Effector CD4-positive, alpha-beta T cell (primary cell): ENCODE data around the gene BHLHE23.

ENCODE experiments used
- DNase-seq: peaks from one replicate; pipeline ENCODE4 v3.0.0-alpha.2; 2020

Gene BHLHE23

DNA sequence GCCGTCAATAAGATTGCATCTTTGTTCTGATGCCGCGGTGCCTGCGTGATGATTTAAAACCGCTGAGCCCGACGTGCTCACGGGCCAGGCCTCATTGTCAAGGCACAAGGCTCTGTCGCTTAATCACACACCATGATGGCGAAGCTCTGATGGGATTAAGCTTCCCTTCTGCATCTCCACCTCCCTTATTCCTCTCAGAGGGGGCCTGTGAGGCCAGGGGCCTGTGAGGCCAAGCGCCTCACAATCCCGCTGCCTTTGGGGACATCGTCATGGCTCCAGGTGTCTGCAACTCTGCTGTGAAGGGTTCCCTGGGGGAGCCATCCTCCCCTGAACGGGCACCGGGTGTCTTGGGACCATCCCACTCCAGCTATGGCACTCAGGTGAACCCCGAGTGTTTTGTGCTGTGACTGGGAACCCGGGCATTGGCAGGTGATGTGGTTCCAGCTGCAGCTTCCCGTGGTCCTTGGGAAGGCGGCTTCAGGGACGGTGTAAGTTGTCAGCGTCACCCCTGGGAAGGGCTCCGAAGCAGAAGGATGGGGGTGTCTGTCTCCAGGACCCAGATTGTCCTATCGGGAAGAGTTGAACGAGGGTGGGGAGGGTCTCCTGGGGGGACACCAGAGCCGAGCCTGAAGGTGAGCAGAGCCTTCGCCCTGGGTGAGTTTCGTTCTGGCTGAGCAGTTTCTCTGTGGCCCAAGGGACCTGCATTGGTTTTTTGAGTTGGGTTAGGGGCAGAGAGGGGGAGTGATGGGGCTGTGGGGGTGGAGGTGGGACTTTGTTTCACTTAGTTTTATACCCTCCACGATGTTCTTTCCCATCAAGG is 18.0 kb upstream of the BHLHE23 start:
- DNase-seq, result no peak

DNA sequence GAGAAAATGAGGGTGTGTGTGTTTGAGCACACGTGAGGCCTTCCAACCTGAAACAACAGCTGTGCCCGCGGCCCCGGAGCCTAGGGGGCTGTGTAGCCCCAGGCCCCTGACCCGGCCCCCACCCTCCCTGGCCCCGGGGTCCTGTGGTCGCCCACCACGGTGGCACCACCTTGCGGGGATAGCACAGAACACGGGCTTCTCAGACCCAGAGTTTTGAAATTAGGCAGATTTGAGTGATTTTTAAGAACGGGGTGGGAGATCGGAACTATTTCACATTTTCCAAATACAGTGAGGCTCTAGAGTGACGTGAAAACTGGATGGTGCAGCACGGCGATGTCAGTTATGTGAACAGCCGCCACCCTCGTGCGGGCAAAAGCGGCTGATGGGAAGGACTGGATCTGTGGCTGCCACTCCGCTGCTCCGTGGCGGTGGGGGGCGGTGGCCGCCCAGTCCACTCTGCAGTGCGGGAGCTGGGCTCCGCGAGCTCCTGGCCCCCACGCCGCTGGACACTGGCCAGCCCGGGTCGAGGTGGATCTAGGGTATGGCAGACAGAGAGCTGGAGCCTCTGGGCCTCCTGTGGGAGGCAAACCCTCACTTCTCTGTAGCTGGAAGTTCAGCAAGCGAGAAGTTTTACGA is 17.3 kb upstream of the BHLHE23 start:
- DNase-seq, result no peak

DNA sequence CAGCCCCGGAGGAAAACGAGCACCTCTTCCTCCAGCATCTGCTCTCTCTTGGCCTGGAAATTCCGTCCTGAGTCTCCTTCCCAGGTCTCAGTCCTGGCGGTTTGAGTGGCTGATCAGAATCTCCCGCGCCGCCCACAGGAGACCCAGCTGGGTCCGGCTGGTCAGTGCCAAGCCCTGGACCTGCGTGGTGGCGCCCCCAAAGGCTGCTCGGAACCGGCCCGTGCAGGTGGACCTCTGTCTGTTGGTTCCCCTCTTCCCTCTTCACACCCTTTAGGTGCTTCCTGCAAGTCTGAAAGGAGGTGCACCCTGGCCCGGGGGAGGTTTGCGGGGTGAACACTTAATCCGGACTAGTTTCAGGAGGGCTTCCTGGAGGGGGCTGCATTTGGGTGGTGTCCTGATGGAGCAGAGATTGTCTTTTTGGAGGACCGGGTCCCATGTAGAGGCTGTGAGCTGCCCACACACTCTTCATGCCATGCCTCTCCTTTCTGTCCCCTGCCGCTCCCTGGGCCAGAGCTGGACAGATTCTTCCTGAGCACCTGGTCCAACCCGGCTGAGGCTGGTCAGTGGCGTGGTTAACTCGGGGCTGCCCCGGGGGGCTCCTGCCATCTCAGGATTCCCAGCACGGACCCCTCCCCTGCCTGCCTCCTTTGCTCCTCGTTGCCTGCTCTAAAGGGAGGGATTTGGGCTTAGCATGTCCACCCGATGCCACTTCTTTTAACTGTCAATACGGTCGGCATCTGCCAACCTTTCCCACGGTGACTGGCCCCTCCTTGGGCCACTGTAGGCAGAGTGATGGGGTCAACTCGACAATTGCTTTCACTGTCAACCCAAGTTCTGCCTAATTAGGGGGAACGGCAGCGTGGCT is 16.5 kb upstream of the BHLHE23 start:
- no peak for DNase-seq

DNA sequence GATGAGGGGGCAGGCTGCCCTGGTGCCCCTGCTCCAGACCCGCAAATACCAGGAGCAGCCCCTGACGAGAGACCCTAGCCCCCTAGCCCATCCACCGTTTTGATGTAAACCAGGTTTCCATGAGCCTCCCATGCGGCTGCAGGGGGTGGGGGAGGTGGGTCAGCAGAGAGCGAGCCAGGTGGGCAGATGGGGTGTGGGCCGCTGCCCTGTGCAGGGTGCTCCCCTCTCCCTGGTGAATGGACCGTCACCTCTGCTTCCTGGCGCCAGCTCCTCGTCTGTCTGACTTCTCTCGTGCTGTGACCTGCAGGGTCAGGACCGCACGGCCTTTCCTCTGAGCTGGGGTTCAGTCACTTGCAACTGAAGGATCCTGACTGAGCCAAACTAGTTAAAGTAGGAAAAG is 15.7 kb upstream of the BHLHE23 start:
- DNase-seq, result no peak

DNA sequence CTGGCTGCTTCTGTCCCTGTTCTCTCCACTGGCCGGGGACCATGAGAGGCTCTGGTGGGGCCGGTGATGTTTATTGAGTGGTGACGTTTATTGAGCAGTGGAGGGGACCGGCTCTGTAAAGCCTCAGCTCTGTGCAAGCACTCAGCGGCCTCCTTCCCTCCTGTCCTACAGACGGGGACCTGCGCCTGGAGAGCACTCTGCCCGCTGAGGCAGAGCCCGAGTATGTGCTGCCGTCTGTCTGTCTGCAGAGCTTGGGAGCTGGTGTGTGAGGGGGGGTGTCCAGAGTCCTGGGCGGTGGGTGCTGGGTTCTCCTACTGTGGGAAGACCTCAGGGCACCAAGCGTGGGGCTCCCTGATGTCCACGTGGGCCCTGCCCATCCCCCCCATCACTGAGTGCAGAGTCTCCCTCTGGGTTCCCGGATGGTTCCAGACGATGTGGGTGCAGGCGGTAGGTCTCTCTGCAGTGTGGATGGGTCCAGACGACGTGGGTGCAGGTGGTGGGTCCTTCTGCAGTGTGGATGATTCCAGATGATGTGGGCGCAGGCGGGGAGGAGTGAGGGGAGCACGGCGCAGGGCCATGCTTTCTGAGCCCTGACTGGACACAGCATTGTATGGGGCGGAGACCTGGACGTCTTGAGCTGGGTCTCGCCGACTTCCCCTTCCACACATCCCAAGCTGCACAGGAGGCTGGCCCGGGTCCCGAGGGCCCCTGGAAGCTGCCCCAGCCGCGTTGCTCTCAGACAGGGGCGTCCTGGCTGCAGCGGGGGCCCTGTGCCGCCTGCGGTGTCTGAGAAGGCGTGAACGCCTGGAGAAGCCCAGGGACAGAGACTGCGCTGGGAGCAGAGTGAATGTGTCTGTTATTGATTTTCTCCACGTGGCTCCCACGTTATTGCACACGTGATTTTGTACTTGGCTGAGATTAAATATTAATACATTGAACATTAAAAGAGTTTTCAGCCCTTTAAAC is 14.9 kb upstream of the BHLHE23 start:
- DNase-seq, result no peak

DNA sequence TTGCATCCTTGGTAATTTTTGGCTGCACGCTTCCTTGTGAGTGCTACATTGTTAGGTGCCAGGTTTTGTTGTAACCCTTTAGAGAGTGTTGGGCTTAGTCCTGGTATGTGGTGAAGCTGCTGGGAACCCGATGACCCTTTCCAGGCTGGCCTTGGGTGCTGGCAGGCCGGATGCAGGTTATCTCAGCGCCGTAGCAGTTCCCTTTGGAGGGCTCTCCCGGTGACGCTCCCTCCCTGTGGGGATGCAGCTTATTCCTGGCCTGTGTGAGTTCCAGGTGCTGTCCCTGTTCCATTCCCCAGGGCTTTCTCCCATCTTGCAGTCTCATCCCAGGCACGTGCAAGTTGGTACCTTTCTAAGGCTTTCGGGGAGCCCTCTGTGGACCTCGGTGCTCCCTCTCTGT is 13.9 kb upstream of the BHLHE23 start:
- DNase-seq, result no peak

DNA sequence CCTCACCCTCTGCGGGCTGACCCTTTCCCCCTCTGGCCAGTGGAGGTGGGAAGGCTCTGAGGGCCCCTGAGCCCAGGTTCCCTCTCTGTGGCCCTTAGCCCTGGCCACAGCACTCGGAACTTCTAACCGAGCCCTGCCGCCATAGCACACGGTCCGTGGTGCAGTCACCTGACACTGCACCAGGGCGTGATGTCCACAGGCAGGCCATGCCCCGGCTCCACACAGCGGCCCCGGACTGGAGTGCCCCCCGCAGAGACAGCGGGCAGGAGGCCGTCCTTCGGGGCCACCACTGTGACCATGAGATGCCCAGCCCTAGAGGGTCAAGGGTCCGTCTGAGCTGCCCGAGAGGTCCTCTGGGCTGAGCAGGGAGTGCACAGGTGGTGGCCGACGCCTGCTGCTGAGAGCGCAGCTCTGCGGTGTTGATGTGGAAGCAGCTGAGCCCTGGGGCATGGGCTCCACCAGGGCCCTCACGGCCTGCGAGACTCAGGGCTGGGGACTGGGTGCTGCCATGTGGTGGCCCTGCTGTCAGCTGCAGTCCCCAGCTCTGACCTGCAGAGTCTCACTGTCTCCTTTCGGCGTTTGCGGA is 11.2 kb upstream of the BHLHE23 start:
- no peak for DNase-seq

DNA sequence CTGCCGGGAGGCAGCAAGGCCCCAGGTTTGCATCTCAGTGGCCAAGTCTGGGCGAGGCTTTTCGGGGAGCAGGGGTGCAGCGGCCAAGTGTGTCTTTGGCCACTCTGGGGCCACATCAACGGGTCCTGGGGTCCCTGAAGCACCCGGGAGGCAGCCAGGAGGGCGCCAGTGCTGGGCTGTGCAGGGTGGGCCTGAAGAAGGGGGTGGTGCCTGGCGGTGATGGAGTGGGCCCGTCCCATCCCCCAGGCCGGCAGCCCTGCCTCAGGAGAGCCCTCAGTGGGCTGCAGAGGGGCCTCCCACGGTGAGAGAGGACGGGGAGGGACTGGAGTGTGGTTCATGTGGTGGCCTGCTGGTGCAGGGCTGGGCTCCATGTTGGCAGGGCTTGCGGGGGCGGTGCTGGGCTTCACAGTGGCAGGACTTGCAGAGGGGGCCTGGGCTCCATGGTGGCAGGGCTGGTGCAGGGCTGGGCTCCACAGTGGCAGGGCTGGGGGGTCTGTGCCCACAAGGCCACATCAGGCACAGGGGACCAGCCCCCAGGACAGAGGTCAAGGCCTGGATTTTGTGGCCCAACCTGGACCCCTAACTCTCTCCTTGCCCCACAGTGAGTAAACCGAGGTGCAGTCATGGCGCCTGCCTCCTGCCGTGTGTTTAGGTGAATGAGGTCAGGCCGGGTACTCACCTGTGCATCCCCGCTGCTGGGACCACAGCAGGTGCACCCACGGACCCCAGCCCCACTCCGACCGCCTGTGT is 10.5 kb upstream of the BHLHE23 start:
- DNase-seq, result no peak

DNA sequence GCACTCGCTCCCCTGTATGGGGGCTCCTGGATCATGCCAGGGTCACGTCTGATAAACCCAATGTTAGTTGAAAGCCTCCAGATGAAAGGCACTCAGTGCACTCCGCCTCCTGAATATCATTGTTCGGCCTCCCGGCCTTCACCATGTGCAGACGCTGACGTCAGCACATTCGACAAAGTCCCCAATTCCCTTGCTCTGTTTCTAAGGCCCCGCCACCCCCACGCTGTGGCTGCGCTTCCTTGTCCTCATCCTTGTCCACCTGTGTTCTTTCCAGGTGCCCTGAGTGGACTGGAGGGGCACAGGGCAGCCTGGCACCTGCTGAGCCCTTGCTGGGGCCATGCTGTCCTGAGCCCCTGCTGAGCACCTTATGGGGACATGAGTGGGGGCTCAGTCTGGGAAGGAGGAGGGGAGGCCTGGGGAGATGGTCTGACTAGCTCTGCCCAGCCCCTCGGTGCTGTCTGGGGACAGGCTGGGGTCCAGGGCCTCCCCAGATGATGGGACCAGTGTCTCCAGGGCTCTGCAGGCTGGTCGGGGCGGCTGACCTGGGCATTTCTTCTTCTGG is 9.8 kb upstream of the BHLHE23 start:
- DNase-seq, result no peak

DNA sequence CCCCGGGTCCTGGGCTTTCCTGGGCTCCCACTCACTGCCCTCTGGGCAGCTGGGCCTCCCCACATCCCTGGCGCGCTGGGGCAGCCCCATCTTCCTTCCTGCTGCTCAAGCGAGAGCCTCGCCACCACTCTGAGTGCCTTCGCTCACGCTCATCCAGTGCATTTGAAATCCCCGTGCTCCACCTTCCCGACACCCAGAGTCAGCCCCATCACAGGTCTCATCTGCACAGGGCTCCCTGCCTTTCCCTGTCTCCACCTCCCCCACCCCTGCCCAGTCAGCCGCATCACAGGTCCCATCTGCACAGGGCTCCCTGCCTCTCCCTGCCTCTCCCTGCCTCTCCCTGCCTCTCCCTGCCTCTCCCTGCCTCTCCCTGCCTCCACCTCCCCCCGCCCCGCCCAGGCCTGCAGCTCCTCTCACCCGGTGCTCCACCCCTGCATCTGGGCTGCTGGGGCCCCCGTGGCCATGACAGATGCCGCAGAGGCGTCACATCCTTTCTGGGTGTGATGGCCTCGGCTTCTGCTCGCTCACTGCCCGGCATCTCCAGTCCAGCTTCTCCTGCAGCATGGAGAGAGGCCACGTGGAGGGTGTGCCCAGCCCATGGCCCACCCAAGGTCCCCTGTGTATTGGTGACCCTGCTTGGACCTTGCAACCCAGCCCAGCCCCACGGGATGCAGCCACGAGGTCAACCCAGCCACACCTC is 9.0 kb upstream of the BHLHE23 start:
- DNase-seq, result no peak

DNA sequence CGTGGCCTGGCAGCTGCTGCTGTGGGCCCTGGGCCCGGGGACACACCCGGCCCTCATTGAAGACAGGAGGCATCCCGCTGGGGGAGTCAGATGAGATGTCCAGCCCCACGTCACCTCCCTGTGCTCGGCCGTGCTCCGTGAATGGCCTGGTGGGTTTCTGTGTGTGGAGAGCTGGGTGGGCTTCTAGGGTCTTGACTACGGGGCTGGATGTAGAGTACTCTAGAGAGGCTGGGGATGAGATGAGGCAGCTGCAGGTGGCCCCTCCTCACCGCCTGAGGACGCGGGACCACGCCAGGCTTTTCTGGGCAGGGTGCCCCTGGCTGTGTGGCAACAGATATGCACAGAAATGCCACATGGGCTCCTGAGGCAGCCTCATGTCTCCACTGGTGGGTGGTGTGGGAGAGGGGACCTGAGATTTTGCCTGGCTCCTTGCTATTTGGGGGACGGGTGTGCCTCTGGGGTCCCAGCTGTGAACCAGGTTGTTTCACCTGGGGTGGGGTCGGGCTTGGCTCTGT is 8.4 kb upstream of the BHLHE23 start:
- no peak for DNase-seq

DNA sequence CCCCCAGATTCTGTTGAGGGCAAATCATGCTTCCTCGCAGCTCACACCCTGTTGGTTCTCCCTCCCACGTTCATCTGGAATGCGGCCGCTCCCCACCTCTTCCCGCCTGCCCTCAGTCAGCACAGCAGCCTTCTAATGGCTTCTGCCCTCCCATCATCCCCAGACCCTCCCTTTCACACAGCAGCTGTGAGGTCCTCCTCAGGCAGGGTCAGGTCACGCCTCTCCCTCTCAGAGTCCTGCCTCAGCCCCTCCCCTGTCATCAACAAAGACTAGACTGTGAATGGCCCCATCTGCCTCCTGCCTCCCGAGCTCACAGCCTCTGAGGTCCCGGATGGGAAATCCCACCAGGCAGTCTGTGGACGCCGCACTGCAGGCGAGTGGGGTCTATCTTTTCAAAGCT is 7.9 kb upstream of the BHLHE23 start:
- DNase-seq, result no peak

DNA sequence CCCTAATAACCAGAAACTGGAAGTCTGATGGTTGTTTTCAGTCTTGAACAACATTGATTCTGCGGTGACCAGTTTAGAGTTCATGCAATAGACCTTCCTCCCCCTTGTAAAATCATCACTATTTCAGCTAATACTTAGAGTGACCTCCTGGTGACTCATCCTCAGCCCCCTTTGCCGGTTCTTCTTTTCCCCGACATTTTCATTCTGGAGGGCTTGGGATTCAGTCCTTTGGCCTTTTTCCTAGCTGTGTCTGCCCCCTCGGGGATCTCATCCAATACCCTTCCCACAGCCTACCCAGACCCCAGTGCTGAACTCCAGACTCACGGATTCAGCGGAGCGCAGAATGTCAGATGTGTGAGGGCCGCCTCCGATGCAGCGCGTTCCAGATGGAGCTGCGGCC is 7.5 kb upstream of the BHLHE23 start:
- DNase-seq, result no peak

DNA sequence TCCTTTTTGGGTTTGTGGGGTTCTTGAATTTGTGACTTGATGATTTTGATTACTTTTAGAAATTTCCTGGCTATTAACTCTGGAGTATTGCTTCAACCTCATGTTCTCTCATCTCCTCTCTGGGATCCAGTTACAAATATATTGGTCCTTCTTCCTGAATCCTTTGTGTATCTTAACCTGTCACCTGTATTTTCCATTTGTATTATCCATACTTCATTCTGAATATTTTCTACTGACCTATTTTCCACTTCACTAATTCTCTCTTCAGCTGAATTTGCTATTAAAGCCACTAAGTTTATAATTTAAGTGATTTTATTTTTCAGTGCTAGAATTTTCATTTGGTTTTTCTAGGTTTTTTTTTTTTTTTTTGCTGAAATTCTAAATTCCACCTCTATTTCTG is 6.4 kb upstream of the BHLHE23 start:
- no peak for DNase-seq

DNA sequence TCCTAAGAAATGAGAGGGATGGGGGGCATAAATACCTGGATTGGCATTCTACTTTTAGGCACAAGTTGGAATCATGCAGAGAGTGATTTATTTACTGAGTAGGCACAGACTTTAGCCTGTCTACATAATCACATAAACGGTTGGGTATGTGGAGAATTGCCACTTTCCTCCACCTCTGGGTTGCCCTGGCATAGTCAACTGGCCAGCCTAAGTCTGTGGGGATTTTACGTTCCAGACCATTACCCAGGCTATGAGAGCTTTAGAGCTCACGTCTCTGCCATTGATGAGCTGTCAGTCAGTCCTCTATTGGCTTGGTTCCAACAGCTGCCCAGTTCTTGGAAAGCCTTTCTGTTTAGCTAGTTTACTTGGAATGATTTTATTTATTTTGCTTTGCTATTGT is 5.0 kb upstream of the BHLHE23 start:
- no peak for DNase-seq

DNA sequence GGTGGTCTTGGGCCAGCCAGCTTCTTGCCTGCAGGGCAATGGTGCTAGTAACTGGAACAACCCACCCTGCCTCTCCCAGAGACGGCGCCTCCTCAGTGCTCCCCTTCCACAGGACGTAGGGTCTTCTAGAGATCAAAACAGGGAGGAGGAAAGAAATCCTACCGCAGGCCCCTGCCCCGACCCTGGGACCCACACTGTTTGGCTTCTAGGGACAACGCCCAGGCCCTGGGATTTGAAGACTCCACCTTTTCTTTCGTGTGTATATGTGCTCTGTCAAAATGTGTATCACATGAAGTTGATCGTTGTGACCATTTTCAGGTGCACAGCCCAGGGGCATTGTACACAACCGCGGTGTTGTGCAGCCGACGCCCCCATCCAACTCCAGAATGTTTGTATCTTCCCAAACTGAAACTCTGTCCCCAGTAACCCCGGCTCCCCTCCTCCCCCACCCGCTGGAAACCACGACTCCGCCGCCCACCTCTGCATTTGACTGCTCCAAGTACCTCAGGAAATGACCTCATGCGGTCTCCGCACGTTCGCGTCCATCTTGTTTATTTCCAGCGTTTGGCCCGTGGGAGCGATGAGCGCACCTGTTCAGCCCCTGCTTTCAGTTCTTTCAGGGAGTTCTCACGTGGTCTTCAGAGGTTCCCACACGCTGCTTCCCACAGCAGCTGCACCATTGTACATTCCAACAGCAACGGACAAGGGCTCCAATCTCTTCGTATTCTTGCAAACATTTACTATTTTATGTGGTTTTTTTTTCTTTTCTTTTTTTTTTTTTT is 3.4 kb upstream of the BHLHE23 start:
- peak; percentile 34 for DNase-seq

DNA sequence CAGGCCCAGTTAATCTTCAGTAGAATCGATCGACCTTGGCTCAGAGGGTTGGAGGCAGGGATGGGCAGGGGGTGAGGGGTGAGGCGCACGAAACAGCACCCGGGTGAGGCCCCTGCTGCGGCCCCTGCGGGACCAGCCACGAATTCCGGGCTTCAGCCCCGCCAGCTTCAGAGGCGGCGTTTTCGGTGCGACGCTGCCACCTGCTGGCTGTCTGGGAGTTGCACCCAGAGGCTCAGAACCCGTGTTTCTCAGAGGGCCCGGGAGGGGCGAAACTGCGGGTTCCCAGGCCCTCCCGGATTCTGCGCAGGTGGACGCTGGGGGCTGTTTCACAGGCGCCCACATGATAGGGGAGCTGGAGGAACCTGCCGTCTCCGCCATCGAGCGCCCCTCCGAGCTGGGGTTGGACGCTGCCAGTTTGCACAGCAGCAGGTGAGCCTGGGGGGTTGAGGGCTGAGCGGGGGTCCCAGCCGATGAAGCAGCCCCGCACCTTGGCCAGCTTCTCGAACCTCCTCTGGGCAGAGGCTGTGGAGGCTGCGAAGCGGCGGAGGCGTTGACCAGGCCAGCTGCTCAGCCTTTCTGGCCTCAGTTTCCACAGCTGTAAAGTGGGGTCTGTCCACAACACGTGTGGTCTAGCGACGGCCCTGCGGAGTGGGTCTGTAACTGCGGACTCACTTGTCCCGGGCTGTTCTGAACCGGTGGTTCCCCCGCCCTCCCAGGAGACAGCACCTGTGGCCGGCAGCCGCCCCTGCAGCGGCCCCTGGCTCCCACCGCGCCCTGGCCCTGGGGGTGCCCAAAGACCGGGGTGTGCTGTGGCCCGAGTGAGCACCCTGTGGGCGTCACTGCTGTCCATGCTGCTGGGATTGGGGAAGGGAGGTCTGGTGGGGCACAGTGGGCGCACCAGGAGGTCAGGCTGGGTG is 2.5 kb upstream of the BHLHE23 start:
- DNase-seq, result peak; percentile 77

DNA sequence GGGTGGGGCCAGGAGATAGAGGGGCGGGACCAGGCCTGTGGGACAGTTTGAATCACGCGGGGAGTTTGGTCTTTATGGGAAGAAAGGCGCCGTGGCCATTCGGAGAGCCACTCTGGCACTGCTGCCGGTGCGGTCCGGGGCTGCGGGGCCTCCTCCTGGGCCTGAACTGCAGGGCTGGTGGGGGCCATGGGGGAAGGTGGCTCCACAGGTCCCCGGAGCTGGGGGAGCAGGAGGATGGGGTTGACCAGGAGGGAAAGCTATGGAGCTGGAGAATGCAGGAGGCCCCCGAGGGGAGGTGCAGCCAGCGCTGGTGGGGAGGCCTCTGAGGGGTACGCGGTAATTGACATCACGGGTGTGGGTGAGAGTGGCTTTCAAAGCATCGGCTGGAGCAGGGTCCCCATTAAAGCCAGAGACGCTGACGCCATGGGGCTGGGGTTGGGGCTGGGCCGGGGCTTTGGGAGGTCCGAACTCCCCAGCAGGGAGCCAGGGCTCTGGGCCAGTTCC is 1.8 kb upstream of the BHLHE23 start:
- DNase-seq, result no peak
